Naive thymus-derived CD4-positive, alpha-beta T cell (primary cell): ENCODE data around the gene MYBPC1. TPM values are rescaled to one million over a fixed set of nuclear protein-coding genes. Genes with fewer than 3 reads are reported as not detected.
"Not testable (repeated sequence)": the region's sequence is repeated elsewhere in the genome, so short reads cannot be mapped to it uniquely, and the experiment has no call there.

ENCODE experiments used
- ATAC-seq: fragments of 150-1000 bp; cut with Tn5 transposase; 2 replicates; pipeline ENCODE4 v1.10.0; 2021; ENCODE audit warnings: mild to moderate bottlenecking, moderate library complexity
- CTCF ChIA-PET: fragments of 350-600 bp; sonication (Branson Sonifier 250); formaldehyde crosslinking; loops from one replicate; lab custom pipeline; 2021; ENCODE audit warnings: antibody characterized with exemption; lab: Charles Lee
- POLR2A ChIA-PET: fragments of 350-600 bp; sonication (Branson Sonifier 250); formaldehyde crosslinking; loops from one replicate; lab custom pipeline; 2021; ENCODE audit warnings: antibody characterized with exemption, inconsistent platforms; lab: Charles Lee
- DNase-seq, 9 donors: peaks; one replicate each; pipeline versions ENCODE4 v3.0.0 to v3.0.0-alpha.2; 2020 to 2022; ENCODE audit warnings: mixed read lengths in 1 of 9
- H3K27ac ChIP-seq: one replicate; pipeline ENCODE4 v1.7.0; 2013; ENCODE audit warnings: mild to moderate bottlenecking, low read depth, low read length, moderate library complexity
- H3K27me3 ChIP-seq, 2 donors: one replicate each; pipeline ENCODE4 v1.7.0; 2013; ENCODE audit warnings: low read length in 2 of 2, mild to moderate bottlenecking in 2 of 2, moderate library complexity in 2 of 2; ENCODE audit not compliant: control insufficient read depth in 2 of 2, insufficient read depth in 2 of 2
- H3K36me3 ChIP-seq, 3 experiments: 1 replicate in 2 of 3; 2 replicates in 1 of 3; pipeline ENCODE4 v1.7.0; 2013; ENCODE audit warnings: low read length in 3 of 3, mild to moderate bottlenecking in 3 of 3, moderate library complexity in 1 of 3; ENCODE audit not compliant: insufficient read depth in 3 of 3, control insufficient read depth in 2 of 3
- H3K4me1 ChIP-seq, 2 donors: one replicate each; pipeline ENCODE4 v1.7.0; 2013; ENCODE audit warnings: low read length in 2 of 2, mild to moderate bottlenecking in 2 of 2, moderate library complexity in 1 of 2; ENCODE audit not compliant: control insufficient read depth in 2 of 2, insufficient read depth in 2 of 2
- H3K4me3 ChIP-seq: 2 replicates; pipeline ENCODE4 v1.7.0; 2013; ENCODE audit warnings: mild to moderate bottlenecking, low read length
- H3K9me3 ChIP-seq, 3 experiments: 1 replicate in 2 of 3; 2 replicates in 1 of 3; pipeline ENCODE4 v1.7.0; 2013; ENCODE audit warnings: low read length in 3 of 3; ENCODE audit not compliant: control insufficient read depth in 2 of 3
- H3K27ac Mint-ChIP-seq, 9 donors: one replicate each; pipeline ENCODE4 v1.8.0; 2020 to 2022; ENCODE audit warnings: mixed read lengths in 9 of 9, mild to moderate bottlenecking in 8 of 9, moderate library complexity in 5 of 9, inconsistent platforms in 2 of 9
- H3K27me3 Mint-ChIP-seq, 5 donors: one replicate each; pipeline ENCODE4 v1.8.0; 2021 to 2022; ENCODE audit warnings: mixed read lengths in 5 of 5, mild to moderate bottlenecking in 1 of 5
- H3K36me3 Mint-ChIP-seq, 5 donors: one replicate each; pipeline ENCODE4 v1.8.0; 2020 to 2022; ENCODE audit warnings: mixed read lengths in 5 of 5, mild to moderate bottlenecking in 3 of 5, inconsistent platforms in 1 of 5
- H3K4me1 Mint-ChIP-seq, 7 donors: one replicate each; pipeline ENCODE4 v1.8.0; 2020 to 2022; ENCODE audit warnings: mixed read lengths in 7 of 7, mild to moderate bottlenecking in 3 of 7, inconsistent platforms in 1 of 7
- H3K4me3 Mint-ChIP-seq, 10 donors: one replicate each; pipeline ENCODE4 v1.8.0; 2020 to 2022; ENCODE audit warnings: mild to moderate bottlenecking in 10 of 10, mixed read lengths in 10 of 10, moderate library complexity in 6 of 10, inconsistent platforms in 2 of 10
- H3K9me3 Mint-ChIP-seq, 11 donors: one replicate each; pipeline ENCODE4 v1.8.0; 2020 to 2022; ENCODE audit warnings: mixed read lengths in 11 of 11, mild to moderate bottlenecking in 4 of 11, inconsistent platforms in 1 of 11, moderate library complexity in 1 of 11
- intact Hi-C, 2 donors: fragments of 100-400 bp; cut with micrococcal nuclease; formaldehyde crosslinking; loops; one replicate each; pipeline ENCODE4 v1.15.1; 2023
- polyA plus RNA-seq, 2 donors: library from polyadenylated mRNA; unstranded; fragments of 300-500 nt; fragmentation: Illumina TruSeq; gene quantifications; one replicate each; pipeline ENCODE4 v1.2.3, GENCODE V29; 2021
- total RNA-seq, 6 experiments: library from RNA in 5 of 6; stranded (reverse) in 5 of 6; gene quantifications; 1 replicate in 5 of 6; 2 replicates in 1 of 6; pipeline ENCODE4 v1.2.3 and lab custom pipeline; 2021 to 2026

The MYBPC1 gene, protein sequence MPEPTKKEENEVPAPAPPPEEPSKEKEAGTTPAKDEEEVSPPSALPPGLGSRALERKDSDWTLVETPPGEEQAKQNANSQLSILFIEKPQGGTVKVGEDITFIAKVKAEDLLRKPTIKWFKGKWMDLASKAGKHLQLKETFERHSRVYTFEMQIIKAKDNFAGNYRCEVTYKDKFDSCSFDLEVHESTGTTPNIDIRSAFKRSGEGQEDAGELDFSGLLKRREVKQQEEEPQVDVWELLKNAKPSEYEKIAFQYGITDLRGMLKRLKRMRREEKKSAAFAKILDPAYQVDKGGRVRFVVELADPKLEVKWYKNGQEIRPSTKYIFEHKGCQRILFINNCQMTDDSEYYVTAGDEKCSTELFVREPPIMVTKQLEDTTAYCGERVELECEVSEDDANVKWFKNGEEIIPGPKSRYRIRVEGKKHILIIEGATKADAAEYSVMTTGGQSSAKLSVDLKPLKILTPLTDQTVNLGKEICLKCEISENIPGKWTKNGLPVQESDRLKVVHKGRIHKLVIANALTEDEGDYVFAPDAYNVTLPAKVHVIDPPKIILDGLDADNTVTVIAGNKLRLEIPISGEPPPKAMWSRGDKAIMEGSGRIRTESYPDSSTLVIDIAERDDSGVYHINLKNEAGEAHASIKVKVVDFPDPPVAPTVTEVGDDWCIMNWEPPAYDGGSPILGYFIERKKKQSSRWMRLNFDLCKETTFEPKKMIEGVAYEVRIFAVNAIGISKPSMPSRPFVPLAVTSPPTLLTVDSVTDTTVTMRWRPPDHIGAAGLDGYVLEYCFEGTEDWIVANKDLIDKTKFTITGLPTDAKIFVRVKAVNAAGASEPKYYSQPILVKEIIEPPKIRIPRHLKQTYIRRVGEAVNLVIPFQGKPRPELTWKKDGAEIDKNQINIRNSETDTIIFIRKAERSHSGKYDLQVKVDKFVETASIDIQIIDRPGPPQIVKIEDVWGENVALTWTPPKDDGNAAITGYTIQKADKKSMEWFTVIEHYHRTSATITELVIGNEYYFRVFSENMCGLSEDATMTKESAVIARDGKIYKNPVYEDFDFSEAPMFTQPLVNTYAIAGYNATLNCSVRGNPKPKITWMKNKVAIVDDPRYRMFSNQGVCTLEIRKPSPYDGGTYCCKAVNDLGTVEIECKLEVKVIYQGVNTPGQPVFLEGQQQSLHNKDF
- total RNA-seq (not detected), polyA plus RNA-seq (not detected), total RNA-seq (lab: John Stamatoyannopoulos, UW) (not detected)

DNA sequence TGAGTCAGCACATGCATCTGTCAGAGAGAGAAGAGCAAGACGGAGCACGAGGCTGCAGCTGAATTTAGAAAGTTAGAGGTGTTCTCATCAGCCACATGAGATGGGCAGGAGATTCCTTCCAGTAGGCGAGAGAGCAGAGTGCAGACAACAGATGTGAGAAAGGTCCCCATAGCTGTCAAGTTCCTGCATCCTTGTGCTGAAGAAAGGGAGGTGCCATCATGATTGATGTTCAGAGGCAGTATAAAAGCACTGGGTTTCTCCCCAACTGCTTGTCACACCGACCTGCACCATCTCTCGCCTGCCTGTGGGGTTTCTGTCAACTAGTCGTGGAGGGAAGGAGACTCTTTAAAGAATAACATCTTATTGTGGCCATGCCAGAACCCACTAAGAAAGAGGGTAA lies at the start of gene MYBPC1:
TSS of gene MYBPC1 (plus strand) at position 272 of the 400 bp plus-strand sequence. CDS start at position 372, 100 bp downstream.
- peaks cover 0 to 11% (median 5%) of the 10 kb centered on the region in 5 donors for H3K27me3 Mint-ChIP-seq
- intact Hi-C loops: no loop called here
- ChIA-PET POLR2A (no interaction called here), CTCF (no interaction called here)
- no peaks in the 10 kb centered on the region for H3K4me1 ChIP-seq
- ATAC-seq (no peak), DNase-seq (peak in 1 of 9 donors; percentile 2)
- no peak within 1 kb of the TSS for H3K4me3 Mint-ChIP-seq
- no peaks in the 10 kb centered on the region for H3K36me3 Mint-ChIP-seq
- H3K27ac Mint-ChIP-seq: no peak within 1 kb of the TSS
- H3K4me3 ChIP-seq: no peak within 1 kb of the TSS
- no peaks in the 10 kb centered on the region for H3K9me3 Mint-ChIP-seq
- H3K27me3 ChIP-seq: no peaks in the 10 kb centered on the region
- H3K27ac ChIP-seq: no peak within 1 kb of the TSS
- H3K9me3 ChIP-seq: no peaks in the 10 kb centered on the region
- H3K4me1 Mint-ChIP-seq: no peaks in the 10 kb centered on the region
- no peaks in the 10 kb centered on the region for H3K36me3 ChIP-seq

DNA sequence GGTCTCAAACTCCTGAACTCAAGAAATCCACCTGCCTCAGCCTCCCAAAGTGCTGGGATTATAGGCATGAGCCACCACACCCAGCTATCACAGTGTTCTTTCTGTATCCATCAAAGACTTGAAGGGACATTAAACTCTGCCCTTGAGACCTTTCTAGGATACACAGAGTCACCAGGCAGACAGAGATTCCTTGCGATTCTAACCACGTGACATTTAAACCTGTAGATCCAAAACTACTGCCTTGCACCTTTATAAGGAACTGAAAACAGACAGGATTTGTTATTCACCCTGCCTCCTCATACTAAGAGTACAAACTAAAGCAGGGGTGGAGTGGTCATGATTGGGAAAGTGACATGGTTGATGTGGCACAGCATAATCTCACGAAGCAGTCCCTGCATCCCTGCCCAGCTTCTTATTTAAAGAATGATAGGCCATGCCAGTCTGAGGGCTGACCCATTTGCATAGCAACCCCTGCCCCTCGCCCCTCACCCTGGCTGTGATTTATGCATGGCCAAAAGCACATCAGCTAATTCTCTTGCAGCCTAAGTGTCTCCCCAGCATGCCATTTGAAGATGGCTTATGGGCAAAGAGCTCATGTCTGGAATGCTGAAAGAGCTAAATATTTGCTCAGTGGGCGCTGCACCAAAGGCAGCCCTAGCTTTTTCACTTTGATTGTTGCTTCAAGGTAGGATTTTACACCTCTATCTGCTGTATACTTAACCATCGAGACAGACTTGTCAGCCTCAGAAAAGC lies 43.2 kb upstream of the MYBPC1 start:
- no peaks in the 10 kb centered on the region for H3K4me1 Mint-ChIP-seq
- no peak overlapping the region for H3K4me3 Mint-ChIP-seq
- Histone ChIP-seq H3K27me3 (no peaks in the 10 kb centered on the region), H3K27ac (no peak overlapping the region), H3K9me3 (no peaks in the 10 kb centered on the region), H3K4me3 (no peak overlapping the region), H3K36me3 (no peaks in the 10 kb centered on the region), H3K4me1 (no peaks in the 10 kb centered on the region)
- ATAC-seq (no peak), DNase-seq (no peak)
- H3K27me3 Mint-ChIP-seq: peaks cover 0 to 25% (median 14%) of the 10 kb centered on the region in 5 donors
- CTCF ChIA-PET: no interaction called here
- intact Hi-C loops: no loop called here
- peaks cover 0 to 7% (median 4%) of the 10 kb centered on the region in 11 donors for H3K9me3 Mint-ChIP-seq
- POLR2A ChIA-PET: no interaction called here
- no peak overlapping the region for H3K27ac Mint-ChIP-seq
- peaks cover 0 to 5% (median 0%) of the 10 kb centered on the region in 5 donors for H3K36me3 Mint-ChIP-seq

DNA sequence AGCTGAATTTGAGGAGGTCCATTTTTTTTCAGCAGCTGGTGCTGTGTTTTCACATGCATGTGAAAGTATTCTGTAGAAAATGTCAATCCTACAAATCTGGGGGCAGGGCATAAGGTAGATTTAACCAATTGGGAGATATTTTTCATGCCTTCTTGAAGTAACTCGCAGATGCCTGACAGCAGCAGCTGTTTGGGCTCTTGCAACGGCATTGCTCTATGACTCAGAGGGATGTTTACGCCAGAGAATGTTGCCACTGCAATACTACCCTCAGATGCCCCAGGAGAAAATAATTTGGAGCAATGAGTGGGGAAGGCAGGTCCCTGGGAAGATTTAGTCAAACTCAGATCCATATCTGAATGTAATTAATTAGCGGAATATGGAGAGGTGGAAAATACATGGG lies 42.5 kb upstream of the MYBPC1 start:
- intact Hi-C loops: no loop called here
- Mint-ChIP-seq H3K4me1 (no peaks in the 10 kb centered on the region), H3K36me3 (peaks cover 0 to 5% (median 0%) of the 10 kb centered on the region in 5 donors), H3K27me3 (peaks cover 0 to 25% (median 14%) of the 10 kb centered on the region in 5 donors), H3K9me3 (peaks cover 0 to 7% (median 4%) of the 10 kb centered on the region in 11 donors), H3K4me3 (no peak overlapping the region), H3K27ac (no peak overlapping the region)
- Histone ChIP-seq H3K4me1 (no peaks in the 10 kb centered on the region), H3K36me3 (no peaks in the 10 kb centered on the region), H3K9me3 (no peaks in the 10 kb centered on the region), H3K4me3 (no peak overlapping the region), H3K27ac (no peak overlapping the region), H3K27me3 (no peaks in the 10 kb centered on the region)
- POLR2A ChIA-PET: no interaction called here
- CTCF ChIA-PET: no interaction called here
- DNase-seq (no peak), ATAC-seq (no peak)

DNA sequence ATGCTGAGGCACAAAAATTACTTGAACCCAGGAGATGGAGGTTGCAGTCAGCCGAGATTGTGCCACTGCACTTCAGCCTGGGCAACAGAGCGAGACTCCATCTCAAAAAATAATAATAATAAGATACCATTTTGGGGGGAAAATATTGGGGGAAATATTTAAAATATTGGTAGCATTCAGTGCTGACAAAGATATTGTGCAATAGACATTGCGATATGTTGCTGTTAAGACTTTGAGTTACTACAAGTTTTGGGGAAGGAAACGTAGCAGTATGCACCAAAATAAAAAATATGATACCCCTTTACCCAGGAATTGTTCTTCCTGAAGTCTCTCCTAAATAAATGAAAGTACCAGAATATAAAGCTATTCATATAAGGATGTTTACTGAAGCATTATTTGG lies 37.7 kb upstream of the MYBPC1 start:
- Histone ChIP-seq H3K36me3 (no peaks in the 10 kb centered on the region), H3K27ac (no peak overlapping the region), H3K9me3 (no peaks in the 10 kb centered on the region), H3K4me3 (no peak overlapping the region), H3K4me1 (no peaks in the 10 kb centered on the region), H3K27me3 (no peaks in the 10 kb centered on the region)
- no peaks in the 10 kb centered on the region for H3K36me3 Mint-ChIP-seq
- ATAC-seq: no peak
- H3K27me3 Mint-ChIP-seq: peaks cover 0 to 22% (median 13%) of the 10 kb centered on the region in 5 donors
- ChIA-PET POLR2A (no interaction called here), CTCF (no interaction called here)
- H3K4me1 Mint-ChIP-seq: no peaks in the 10 kb centered on the region
- peaks cover 0 to 16% (median 0%) of the 10 kb centered on the region in 11 donors for H3K9me3 Mint-ChIP-seq
- intact Hi-C loops: no loop called here
- no peak overlapping the region for H3K4me3 Mint-ChIP-seq
- H3K27ac Mint-ChIP-seq: no peak overlapping the region
- no peak for DNase-seq

DNA sequence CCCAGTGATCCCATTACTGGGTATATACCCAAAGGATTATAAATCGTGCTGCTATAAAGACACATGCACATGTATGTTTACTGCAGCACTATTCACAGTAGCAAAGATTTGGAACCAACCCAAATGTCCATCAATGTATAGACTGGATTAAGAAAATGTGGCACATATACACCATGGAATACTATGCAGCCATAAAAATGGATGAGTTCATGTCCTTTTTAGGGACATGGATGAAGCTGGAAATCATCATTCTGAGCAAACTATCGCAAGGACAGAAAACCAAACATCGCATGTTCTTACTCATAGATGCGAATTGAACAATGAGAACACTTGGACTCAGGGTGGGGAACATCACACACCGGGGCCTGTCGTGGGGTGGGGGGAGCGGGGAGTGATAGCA lies 36.0 kb upstream of the MYBPC1 start:
- H3K4me1 Mint-ChIP-seq, CTCF ChIA-PET, H3K4me1 ChIP-seq, intact Hi-C loops, H3K27me3 ChIP-seq, H3K9me3 ChIP-seq, H3K27ac ChIP-seq, DNase-seq, H3K27ac Mint-ChIP-seq, H3K4me3 Mint-ChIP-seq, H3K4me3 ChIP-seq, H3K36me3 Mint-ChIP-seq, H3K36me3 ChIP-seq, ATAC-seq: not testable (repeated sequence)
- Mint-ChIP-seq H3K9me3 (peaks cover 0 to 16% (median 0%) of the 10 kb centered on the region in 11 donors), H3K27me3 (peaks cover 0 to 24% (median 14%) of the 10 kb centered on the region in 5 donors)
- POLR2A ChIA-PET: interaction anchor here (0.8 kb wide), 1 partner anchor 86 kb away, joined by 3 read pairs; no protein-coding TSS in a partner anchor

DNA sequence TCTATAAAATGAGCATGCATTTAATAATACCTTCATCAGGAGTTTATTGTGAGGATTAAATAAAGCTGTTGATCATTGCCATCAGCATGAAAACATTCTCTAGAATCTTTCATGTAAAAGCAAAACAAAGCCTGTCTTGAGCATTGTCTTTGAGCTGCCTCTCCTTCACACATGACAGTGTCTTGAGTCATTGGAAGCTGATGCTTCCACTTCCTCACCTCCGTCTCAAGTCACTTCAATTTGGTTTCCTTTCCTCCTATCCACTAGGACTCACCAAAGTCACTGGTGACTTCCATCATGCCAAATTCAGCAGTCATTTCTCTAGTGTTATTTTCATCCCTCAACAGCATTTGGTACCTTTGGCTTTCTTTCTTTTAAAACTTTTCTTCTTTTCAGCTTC lies 31.6 kb upstream of the MYBPC1 start:
- no peaks in the 10 kb centered on the region for H3K27me3 ChIP-seq
- intact Hi-C loops: no loop called here
- Mint-ChIP-seq H3K27ac (no peak overlapping the region), H3K27me3 (peaks cover 0 to 25% (median 14%) of the 10 kb centered on the region in 5 donors), H3K9me3 (peaks cover 0 to 16% (median 0%) of the 10 kb centered on the region in 11 donors), H3K4me3 (no peak overlapping the region), H3K36me3 (no peaks in the 10 kb centered on the region), H3K4me1 (peaks cover 0 to 4% (median 0%) of the 10 kb centered on the region in 7 donors)
- no peaks in the 10 kb centered on the region for H3K4me1 ChIP-seq
- H3K4me3 ChIP-seq: no peak overlapping the region
- H3K36me3 ChIP-seq: no peaks in the 10 kb centered on the region
- no peaks in the 10 kb centered on the region for H3K9me3 ChIP-seq
- ATAC-seq: no peak
- DNase-seq: no peak
- ChIA-PET POLR2A (no interaction called here), CTCF (interaction anchor here (0.6 kb wide), 1 partner anchor 1353 kb away, joined by 4 read pairs; no protein-coding TSS in a partner anchor)
- no peak overlapping the region for H3K27ac ChIP-seq
